ENCODE results near the gene PLOD3. TPM values are rescaled to one million over a fixed set of nuclear protein-coding genes. Genes with fewer than 3 reads are reported as not detected.

Gene PLOD3
- total and polyA plus RNA-seq, 2 donors (not counting 1 experiment from before 2014, with no cell fraction given) = 40.1 to 47.5 TPM

- H3K9ac ChIP-seq (ENCODE audit: low read length) = no peak overlapping the region
- ATAC-seq (ENCODE audit: low read depth) = no peak
- Mint-ChIP-seq H3K4me3 (no peak overlapping the region), H3K4me1 (no peaks in the 10 kb centered on the region), H3K9me3 (ENCODE audit: insufficient read depth) (no peaks in the 10 kb centered on the region), H3K27ac (no peak overlapping the region), H3K27me3 (no peaks in the 10 kb centered on the region)
- no peaks in the 10 kb centered on the region for H3K9me3 ChIP-seq (ENCODE audit: control extremely low read depth in 1 of 3, control insufficient read depth in 2 of 3, insufficient read depth in 1 of 3, low read length in 2 of 3)
- H3K27ac ChIP-seq (ENCODE audit: low read length in 2 of 2) = no peak overlapping the region
- ChIA-PET CTCF (interaction anchor here (1.2 kb wide), 1 partner anchor 10 kb away, joined by 6 read pairs; no protein-coding TSS in a partner anchor), POLR2A (no interaction called here)
- intact Hi-C loops (cut with micrococcal nuclease) = no loop called here
- H3K4me2 ChIP-seq (replicated peaks; ENCODE audit: low read depth, low read length, poor library complexity, severe bottlenecking) = no peak overlapping the region
- peaks cover 3% of the 10 kb centered on the region for H3K79me2 ChIP-seq (ENCODE audit: control insufficient read depth, insufficient read depth, low read length)
- no peak for DNase-seq
- no peak overlapping the region for H2AFZ ChIP-seq (ENCODE audit: insufficient read depth, low read depth, low read length, poor library complexity, severe bottlenecking)
- peaks cover 33% of the 10 kb centered on the region for H4K20me1 ChIP-seq (ENCODE audit: control insufficient read depth, insufficient read depth, low read length, poor library complexity, severe bottlenecking)
- no peak overlapping the region for H3K4me3 ChIP-seq (ENCODE audit: control extremely low read depth in 1 of 5, extremely low read depth in 1 of 5, insufficient read depth in 1 of 5, low read depth in 2 of 5, low read length in 4 of 5)
- WGBS (ENCODE audit: insufficient coverage) = 97% methylated on average over 14 of the region's 21 CpGs
- no peaks in the 10 kb centered on the region for H3K27me3 ChIP-seq (replicated peaks in 1 of 4; ENCODE audit: control extremely low read depth in 1 of 4, control insufficient read depth in 3 of 4, insufficient read depth in 4 of 4, low read length in 3 of 4)
- H3K4me1 ChIP-seq (ENCODE audit: control insufficient read depth in 2 of 2, insufficient read depth in 2 of 2, low read length in 2 of 2) = no peaks in the 10 kb centered on the region
- TF ChIP-seq CTCF (IDR thresholded peaks at IDR 0.05) = no peak
- TF ChIP-seq EZH2 (IDR thresholded peaks at IDR 0.05; ENCODE audit: borderline replicate concordance, insufficient read depth, low read depth, low read length, poor library complexity, severe bottlenecking) = no peak
- peaks cover 0 to 5% of the 10 kb centered on the region in 2 experiments for H3K36me3 ChIP-seq (replicated peaks in 1 of 2; ENCODE audit: control extremely low read depth in 1 of 2, control insufficient read depth in 1 of 2, extremely low read depth in 1 of 2, insufficient read depth in 2 of 2, low read length in 1 of 2)
Observed at GRCh38 chr7:101233907-101234547, 16.6 kb upstream of the PLOD3 start.

- Mint-ChIP-seq H3K27ac (no peak overlapping the region), H3K4me3 (no peak overlapping the region), H3K27me3 (no peaks in the 10 kb centered on the region), H3K4me1 (no peaks in the 10 kb centered on the region), H3K9me3 (ENCODE audit: insufficient read depth) (no peaks in the 10 kb centered on the region)
- WGBS (ENCODE audit: insufficient coverage) = 94% methylated on average over 44 of the region's 52 CpGs
- Histone ChIP-seq H3K79me2 (ENCODE audit: control insufficient read depth, insufficient read depth, low read length) (peaks cover 2% of the 10 kb centered on the region), H3K9ac (ENCODE audit: low read length) (no peak overlapping the region), H3K27me3 (replicated peaks in 1 of 4; ENCODE audit: control extremely low read depth in 1 of 4, control insufficient read depth in 3 of 4, insufficient read depth in 4 of 4, low read length in 3 of 4) (no peaks in the 10 kb centered on the region), H3K4me2 (replicated peaks; ENCODE audit: low read depth, low read length, poor library complexity, severe bottlenecking) (no peak overlapping the region), H3K27ac (ENCODE audit: low read length in 2 of 2) (no peak overlapping the region), H3K4me3 (ENCODE audit: control extremely low read depth in 1 of 5, extremely low read depth in 1 of 5, insufficient read depth in 1 of 5, low read depth in 2 of 5, low read length in 4 of 5) (no peak overlapping the region), H3K4me1 (ENCODE audit: control insufficient read depth in 2 of 2, insufficient read depth in 2 of 2, low read length in 2 of 2) (no peaks in the 10 kb centered on the region), H3K9me3 (ENCODE audit: control extremely low read depth in 1 of 3, control insufficient read depth in 2 of 3, insufficient read depth in 1 of 3, low read length in 2 of 3) (no peaks in the 10 kb centered on the region), H4K20me1 (ENCODE audit: control insufficient read depth, insufficient read depth, low read length, poor library complexity, severe bottlenecking) (peaks cover 18% of the 10 kb centered on the region), H3K36me3 (replicated peaks in 1 of 2; ENCODE audit: control extremely low read depth in 1 of 2, control insufficient read depth in 1 of 2, extremely low read depth in 1 of 2, insufficient read depth in 2 of 2, low read length in 1 of 2) (peaks cover 0 to 13% of the 10 kb centered on the region in 2 experiments), H2AFZ (ENCODE audit: insufficient read depth, low read depth, low read length, poor library complexity, severe bottlenecking) (no peak overlapping the region)
- DNase-seq (no peak), ATAC-seq (ENCODE audit: low read depth) (no peak)
- intact Hi-C loops (cut with micrococcal nuclease) = no loop called here
- ChIA-PET CTCF (interaction anchor here (1.0 kb wide), 1 partner anchor 12 kb away, joined by 3 read pairs; no protein-coding TSS in a partner anchor), POLR2A (interaction anchor here (0.6 kb wide), 1 partner anchor 328 kb away, joined by 4 read pairs; no protein-coding TSS in a partner anchor)
- no peak for TF ChIP-seq EZH2 (IDR thresholded peaks at IDR 0.05; ENCODE audit: borderline replicate concordance, insufficient read depth, low read depth, low read length, poor library complexity, severe bottlenecking)
- TF ChIP-seq CTCF (IDR thresholded peaks at IDR 0.05) = no peak
Observed at GRCh38 chr7:101232141-101232850, 14.9 kb upstream of the PLOD3 start.

Data from B cell (primary cell).